Kidney (tissue), 14 donors: Measurements from ENCODE around the gene TACC2. TPM values are rescaled to one million over a fixed set of nuclear protein-coding genes. Genes with fewer than 3 reads are reported as not detected.
"Not testable (repeated sequence)": the region's sequence is repeated elsewhere in the genome, so short reads cannot be mapped to it uniquely, and the experiment has no call there.

ENCODE experiments used
- DNase-seq, 5 donors: peaks; one replicate each; pipeline ENCODE4 v3.0.0-alpha.2; 2013 to 2020
- FAIRE-seq: peaks from 2 replicates; lab custom pipeline; 2012; peaks lifted over from hg19 to GRCh38; lab: Jason Lieb, UNC
- H3K27ac ChIP-seq, 2 donors: one replicate each; pipeline ENCODE4 v1.7.0; 2013; ENCODE audit warnings: low read depth in 2 of 2, low read length in 2 of 2, inconsistent platforms in 1 of 2
- H3K27me3 ChIP-seq: one replicate; pipeline ENCODE4 v1.7.1; 2013; ENCODE audit warnings: low read length, inconsistent platforms; ENCODE audit not compliant: control insufficient read depth, insufficient read depth
- H3K36me3 ChIP-seq, 3 donors: one replicate each; pipeline versions ENCODE4 v1.7.0 to v1.7.1; 2013; ENCODE audit warnings: low read length in 3 of 3, control low read depth in 1 of 3, inconsistent platforms in 1 of 3; ENCODE audit not compliant: insufficient read depth in 3 of 3, control insufficient read depth in 2 of 3
- H3K4me1 ChIP-seq, 3 donors: one replicate each; pipeline versions ENCODE4 v1.7.0 to v1.7.1; 2013; ENCODE audit warnings: low read length in 3 of 3, inconsistent platforms in 1 of 3, low read depth in 1 of 3; ENCODE audit not compliant: control insufficient read depth in 2 of 3, insufficient read depth in 2 of 3
- H3K4me3 ChIP-seq, 3 donors: one replicate each; pipeline versions ENCODE4 v1.7.0 to v1.8.1; 2013; ENCODE audit warnings: low read length in 3 of 3, control low read depth in 1 of 3, inconsistent platforms in 1 of 3
- H3K9ac ChIP-seq, 3 donors: one replicate each; pipeline versions ENCODE4 v1.7.0 to v1.7.1; 2013; ENCODE audit warnings: low read length in 3 of 3, control low read depth in 1 of 3, inconsistent platforms in 1 of 3
- H3K9me3 ChIP-seq, 3 donors: one replicate each; pipeline versions ENCODE4 v1.7.0 to v1.7.1; 2013; ENCODE audit warnings: low read length in 3 of 3, control low read depth in 1 of 3, inconsistent platforms in 1 of 3; ENCODE audit not compliant: control insufficient read depth in 2 of 3, insufficient read depth in 1 of 3
- intact Hi-C: fragments of 100-400 bp; cut with DNase I; formaldehyde crosslinking; loops from one replicate; pipeline ENCODE4 v1.11.1; 2022
- polyA plus RNA-seq: library from polyadenylated mRNA; stranded (reverse); fragments of 350-450 nt; fragmentation: Illumina TruSeq; extraction: RNeasy Lipid Tissue Mini Kit (QIAGEN cat#74804); gene quantifications from one replicate; pipeline ENCODE4 v1.2.3, GENCODE V29; 2014; ENCODE audit warnings: low read depth, low replicate concordance; ENCODE audit not compliant: insufficient read depth
- total RNA-seq: library from RNA; stranded (reverse); fragmentation: NEBNext Ultra II Directional; extraction: Animal tissue kit (Norgen Biotek cat#: 25700); gene quantifications from one replicate; pipeline ENCODE4 v1.2.1, GENCODE V29; 2021
- TF ChIP-seq, protein P1 (sequence below): IDR thresholded peaks from 3 replicates; pipeline ENCODE4 v1.5.1; 2012; ENCODE audit warnings: mild to moderate bottlenecking, moderate library complexity, borderline replicate concordance; ENCODE audit not compliant: insufficient read depth; ENCODE audit errors: extremely low read depth
- donor health status: control.
- donor health status: control.
- donor health status: control.
- donor health status: control.
- donor health status: control.
- donor health status: DM: yes; HTN: yes; CAD: no.
- donor health status: Normal renal cell carcinoma (clear cell type).

Gene TACC2
- total and polyA plus RNA-seq, 2 donors from 2014 or later: 36.4 to 81.0 TPM

DNA sequence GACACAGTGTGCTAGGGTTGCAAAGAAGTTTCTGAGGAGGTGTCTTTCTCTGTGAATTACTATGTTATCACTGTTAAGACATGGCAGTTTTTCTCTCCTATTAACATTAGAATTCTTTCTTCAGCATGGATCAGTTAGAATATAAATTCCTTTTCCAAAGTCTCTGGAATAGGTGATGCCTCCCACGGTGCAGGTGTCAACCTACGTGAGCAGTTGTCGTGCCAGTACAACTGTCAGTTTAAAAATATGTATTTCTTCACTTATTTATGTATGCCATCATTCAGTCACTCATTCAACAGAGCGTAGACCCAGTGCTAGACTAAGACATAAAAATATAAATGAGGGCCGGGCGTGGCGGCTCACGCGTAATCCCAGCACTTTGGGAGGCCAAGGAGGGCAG, 83.5 kb downstream of the TACC2 start:
- intact Hi-C loops: no loop called here
- H3K9ac ChIP-seq: no peak overlapping the region
- no peak for FAIRE-seq

DNA sequence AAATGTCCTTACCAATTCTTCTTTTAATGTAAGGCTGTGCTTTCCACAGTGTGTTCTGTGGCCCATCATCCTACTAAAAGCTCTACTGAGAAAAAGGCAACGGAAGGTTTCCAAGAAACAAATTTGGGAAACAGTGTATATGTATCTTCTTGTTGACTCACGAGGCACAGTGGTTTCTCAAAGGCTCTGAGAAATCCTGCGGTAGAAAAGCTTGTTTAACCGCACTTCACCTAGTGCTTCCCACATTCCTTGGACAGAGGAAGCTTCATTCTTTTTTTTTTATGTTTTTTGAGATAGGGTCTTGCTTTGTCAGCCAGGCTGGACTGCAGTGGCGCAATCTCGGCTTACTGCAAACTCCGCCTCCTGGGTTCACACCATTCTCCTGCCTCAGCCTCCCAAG, 84.5 kb downstream of the TACC2 start:
- no peaks in the 10 kb centered on the region for H3K36me3 ChIP-seq
- H3K4me3 ChIP-seq: no peak overlapping the region
- no peaks in the 10 kb centered on the region for H3K9me3 ChIP-seq
- no peaks in the 10 kb centered on the region for H3K4me1 ChIP-seq
- no peak for DNase-seq
- H3K9ac ChIP-seq: no peak overlapping the region
- no peak overlapping the region for H3K27ac ChIP-seq
- intact Hi-C loops: no loop called here
- TF ChIP-seq, protein P1, sequence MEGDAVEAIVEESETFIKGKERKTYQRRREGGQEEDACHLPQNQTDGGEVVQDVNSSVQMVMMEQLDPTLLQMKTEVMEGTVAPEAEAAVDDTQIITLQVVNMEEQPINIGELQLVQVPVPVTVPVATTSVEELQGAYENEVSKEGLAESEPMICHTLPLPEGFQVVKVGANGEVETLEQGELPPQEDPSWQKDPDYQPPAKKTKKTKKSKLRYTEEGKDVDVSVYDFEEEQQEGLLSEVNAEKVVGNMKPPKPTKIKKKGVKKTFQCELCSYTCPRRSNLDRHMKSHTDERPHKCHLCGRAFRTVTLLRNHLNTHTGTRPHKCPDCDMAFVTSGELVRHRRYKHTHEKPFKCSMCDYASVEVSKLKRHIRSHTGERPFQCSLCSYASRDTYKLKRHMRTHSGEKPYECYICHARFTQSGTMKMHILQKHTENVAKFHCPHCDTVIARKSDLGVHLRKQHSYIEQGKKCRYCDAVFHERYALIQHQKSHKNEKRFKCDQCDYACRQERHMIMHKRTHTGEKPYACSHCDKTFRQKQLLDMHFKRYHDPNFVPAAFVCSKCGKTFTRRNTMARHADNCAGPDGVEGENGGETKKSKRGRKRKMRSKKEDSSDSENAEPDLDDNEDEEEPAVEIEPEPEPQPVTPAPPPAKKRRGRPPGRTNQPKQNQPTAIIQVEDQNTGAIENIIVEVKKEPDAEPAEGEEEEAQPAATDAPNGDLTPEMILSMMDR: no peak
- no peaks in the 10 kb centered on the region for H3K27me3 ChIP-seq
- no peak for FAIRE-seq

More for the DNA sequence above, 83.5 kb downstream of the TACC2 start:
- H3K4me3 ChIP-seq: no peak overlapping the region
- DNase-seq: no peak
- no peaks in the 10 kb centered on the region for H3K4me1 ChIP-seq
- H3K9me3 ChIP-seq: no peaks in the 10 kb centered on the region
- H3K27me3 ChIP-seq: no peaks in the 10 kb centered on the region
- H3K27ac ChIP-seq: no peak overlapping the region
- TF ChIP-seq, protein P1: no peak
- H3K36me3 ChIP-seq: no peaks in the 10 kb centered on the region

DNA sequence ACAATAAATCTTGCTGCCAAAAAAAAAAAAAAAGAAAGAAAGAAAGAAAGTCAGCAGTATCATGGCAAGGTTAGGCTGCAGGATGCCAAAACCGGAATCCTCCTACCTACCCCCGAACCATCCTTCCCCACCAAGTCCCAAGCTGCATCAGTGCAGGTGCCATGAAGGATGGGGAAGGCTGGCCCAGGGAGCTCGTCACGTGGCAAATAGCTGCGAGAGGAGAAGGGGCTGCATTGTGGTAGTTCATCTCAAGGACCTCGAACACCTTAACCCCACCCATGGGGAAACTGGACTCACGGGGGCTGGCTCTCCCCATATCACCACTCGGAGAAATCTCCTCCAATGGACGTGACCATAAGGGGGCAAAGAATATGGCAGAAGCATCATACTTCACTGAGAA, 86.2 kb downstream of the TACC2 start:
- FAIRE-seq (no peak), DNase-seq (no peak)
- Histone ChIP-seq H3K4me1 (no peaks in the 10 kb centered on the region), H3K9ac (no peak overlapping the region), H3K4me3 (no peak overlapping the region), H3K9me3 (no peaks in the 10 kb centered on the region), H3K27ac (no peak overlapping the region), H3K36me3 (no peaks in the 10 kb centered on the region), H3K27me3 (no peaks in the 10 kb centered on the region)
- intact Hi-C loops: no loop called here
- TF ChIP-seq, protein P1: no peak

DNA sequence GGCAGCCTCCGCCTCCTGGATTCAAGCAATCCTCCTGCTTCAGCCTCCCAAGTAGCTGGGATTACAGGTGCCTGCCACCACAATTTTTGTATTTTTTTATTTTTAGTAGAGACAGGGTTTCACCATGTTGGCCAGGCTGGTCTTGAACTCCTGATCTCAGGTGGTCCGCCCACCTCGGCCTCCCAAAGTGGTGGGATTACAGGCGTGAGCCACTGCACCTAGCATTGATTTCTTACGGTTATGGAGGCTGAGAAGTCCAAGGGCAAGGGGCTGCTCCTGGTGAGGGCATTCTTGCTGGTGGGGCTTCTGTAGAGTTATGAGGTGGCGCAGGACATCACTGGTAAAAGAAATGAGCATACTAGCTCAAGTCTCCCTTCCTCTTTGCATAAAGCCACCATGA, 86.9 kb downstream of the TACC2 start:
- H3K4me3 ChIP-seq, intact Hi-C loops, FAIRE-seq, H3K27me3 ChIP-seq, DNase-seq, H3K9me3 ChIP-seq, H3K27ac ChIP-seq, H3K36me3 ChIP-seq, H3K9ac ChIP-seq, H3K4me1 ChIP-seq: not testable (repeated sequence)
